ENCODE data around the gene RYR2.
"Not testable (repeated sequence)": the region's sequence is repeated elsewhere in the genome, so short reads cannot be mapped to it uniquely, and the experiment has no call there.

Gene RYR2

GRCh38 chr1:237091691-237092090 is 49.7 kb downstream of the RYR2 start:
- DNase-seq, result no peak

- no peak for DNase-seq
Measured at GRCh38 chr1:237093691-237094090, 51.7 kb downstream of the RYR2 start.

- DNase-seq, result no peak
Measured at GRCh38 chr1:237098541-237098940, 56.6 kb downstream of the RYR2 start.

GRCh38 chr1:237103021-237103420 is 61.0 kb downstream of the RYR2 start:
- DNase-seq, result no peak

GRCh38 chr1:237104096-237104495 is 62.1 kb downstream of the RYR2 start:
- no peak for DNase-seq

GRCh38 chr1:237105826-237106225 is 63.8 kb downstream of the RYR2 start:
- no peak for DNase-seq

- no peak for DNase-seq
Measured at GRCh38 chr1:237108297-237109040, 66.5 kb downstream of the RYR2 start.

GRCh38 chr1:237111807-237112206 is 69.8 kb downstream of the RYR2 start:
- DNase-seq, result no peak

- no peak for DNase-seq
Measured at GRCh38 chr1:237112663-237113062, 70.7 kb downstream of the RYR2 start.

GRCh38 chr1:237115035-237115434 is 73.1 kb downstream of the RYR2 start:
- DNase-seq, result no peak

GRCh38 chr1:237119091-237119490 is 77.1 kb downstream of the RYR2 start:
- no peak for DNase-seq

- no peak for DNase-seq
Measured at GRCh38 chr1:237120683-237121082, 78.7 kb downstream of the RYR2 start.

GRCh38 chr1:237124856-237125462 is 83.0 kb downstream of the RYR2 start:
- DNase-seq, result no peak

GRCh38 chr1:237126180-237126579 is 84.2 kb downstream of the RYR2 start:
- DNase-seq, result no peak

- DNase-seq, result not testable (repeated sequence)
Measured at GRCh38 chr1:237127301-237127700, 85.3 kb downstream of the RYR2 start.

- DNase-seq, result no peak
Measured at GRCh38 chr1:237133921-237134320, 91.9 kb downstream of the RYR2 start.

- no peak for DNase-seq
Measured at GRCh38 chr1:237134929-237135328, 92.9 kb downstream of the RYR2 start.

- DNase-seq, result no peak
Measured at GRCh38 chr1:237138551-237138950, 96.6 kb downstream of the RYR2 start.

GRCh38 chr1:237139732-237140131 is 97.7 kb downstream of the RYR2 start:
- DNase-seq, result no peak

- DNase-seq, result no peak
Measured at GRCh38 chr1:237140986-237141385, 99.0 kb downstream of the RYR2 start.

GRCh38 chr1:237141502-237141901 is 99.5 kb downstream of the RYR2 start:
- DNase-seq, result no peak

- no peak for DNase-seq
Measured at GRCh38 chr1:237145379-237146135, 103.6 kb downstream of the RYR2 start.

GRCh38 chr1:237146241-237146640 is 104.3 kb downstream of the RYR2 start:
- no peak for DNase-seq

GRCh38 chr1:237149857-237150256 is 107.9 kb downstream of the RYR2 start:
- DNase-seq, result no peak

Data from stimulated activated CD4-positive, alpha-beta T cell treated with anti-CD3 and anti-CD28 coated beads, Interleukin-4, amount 100 ng/mL, for 4 hours (primary cell).